A549 (cell line): ENCODE data around the gene IQGAP2.

Experiments
- HOXB13 ChIP-seq: fragments of 250-450 bp; sonication (Bioruptor Pico); IDR thresholded peaks from 2 replicates; pipeline ENCODE4 v1.5.0; 2020; ENCODE audit warnings: low read depth, mild to moderate bottlenecking, moderate library complexity
- KDM1A ChIP-seq: fragments of 200-600 bp; sonication (generic); IDR thresholded peaks from 2 replicates; pipeline ENCODE4 v1.6.1; 2016; ENCODE audit warnings: low read depth, mild to moderate bottlenecking
- POLR2A ChIP-seq: IDR thresholded peaks from 2 replicates; pipeline ENCODE4 v1.6.1; 2012; ENCODE audit warnings: mild to moderate bottlenecking, low read length
- RFX5 ChIP-seq: fragments of 450-650 bp; IDR thresholded peaks from 2 replicates; pipeline ENCODE4 v1.7.1; 2014; ENCODE audit warnings: antibody characterized with exemption, mild to moderate bottlenecking, moderate library complexity
- SMC3 ChIP-seq: fragments of >200 bp; sonication (Bioruptor Twin); formaldehyde crosslinking; IDR thresholded peaks from 3 replicates; pipeline ENCODE4 v1.6.1; 2018; ENCODE audit warnings: inconsistent platforms
- TF ChIP-seq, protein P1 (sequence below): fragments of >200 bp; sonication (Bioruptor Twin); formaldehyde crosslinking; IDR thresholded peaks from 3 replicates; pipeline ENCODE4 v1.5.1; 2016

DNA sequence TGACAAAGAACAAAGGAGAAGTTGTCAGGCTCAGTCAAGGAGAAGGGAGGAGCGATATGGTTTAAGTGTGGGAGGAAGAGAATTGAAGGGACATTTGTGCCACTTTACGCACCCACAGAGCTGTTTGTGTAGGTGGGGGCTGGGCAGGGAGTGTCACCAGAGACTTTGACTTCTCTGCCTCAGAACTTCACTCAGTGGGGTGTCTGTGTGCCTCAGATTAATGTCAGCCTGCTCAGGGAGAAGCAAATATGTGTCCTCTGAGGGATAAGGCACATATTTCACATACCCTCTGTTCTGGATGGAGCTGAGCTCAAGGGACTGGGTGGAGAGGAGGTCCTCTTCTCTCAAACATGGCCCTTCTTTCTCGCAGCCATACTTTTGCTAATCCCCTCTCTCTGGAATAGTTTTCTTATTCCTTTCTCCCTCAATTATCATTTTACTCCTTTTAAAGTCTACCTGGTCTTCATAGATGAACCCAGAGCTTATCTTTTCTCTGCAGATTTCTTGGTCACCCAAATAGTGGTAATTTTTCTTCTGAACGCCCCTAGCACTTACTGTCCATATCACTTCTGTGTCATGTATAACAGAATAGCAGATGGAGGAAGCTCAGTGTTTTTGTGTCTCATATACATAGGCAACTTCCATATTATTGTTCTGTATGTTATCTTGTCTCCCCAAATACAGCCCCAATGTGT, 77.0 kb downstream of the IQGAP2 start:
- TF ChIP-seq SMC3 (no peak), POLR2A (no peak), HOXB13 (CRISPR knock-in tag) (no peak), RFX5 (no peak), KDM1A (no peak)
- TF ChIP-seq, protein P1, sequence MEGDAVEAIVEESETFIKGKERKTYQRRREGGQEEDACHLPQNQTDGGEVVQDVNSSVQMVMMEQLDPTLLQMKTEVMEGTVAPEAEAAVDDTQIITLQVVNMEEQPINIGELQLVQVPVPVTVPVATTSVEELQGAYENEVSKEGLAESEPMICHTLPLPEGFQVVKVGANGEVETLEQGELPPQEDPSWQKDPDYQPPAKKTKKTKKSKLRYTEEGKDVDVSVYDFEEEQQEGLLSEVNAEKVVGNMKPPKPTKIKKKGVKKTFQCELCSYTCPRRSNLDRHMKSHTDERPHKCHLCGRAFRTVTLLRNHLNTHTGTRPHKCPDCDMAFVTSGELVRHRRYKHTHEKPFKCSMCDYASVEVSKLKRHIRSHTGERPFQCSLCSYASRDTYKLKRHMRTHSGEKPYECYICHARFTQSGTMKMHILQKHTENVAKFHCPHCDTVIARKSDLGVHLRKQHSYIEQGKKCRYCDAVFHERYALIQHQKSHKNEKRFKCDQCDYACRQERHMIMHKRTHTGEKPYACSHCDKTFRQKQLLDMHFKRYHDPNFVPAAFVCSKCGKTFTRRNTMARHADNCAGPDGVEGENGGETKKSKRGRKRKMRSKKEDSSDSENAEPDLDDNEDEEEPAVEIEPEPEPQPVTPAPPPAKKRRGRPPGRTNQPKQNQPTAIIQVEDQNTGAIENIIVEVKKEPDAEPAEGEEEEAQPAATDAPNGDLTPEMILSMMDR, result no peak
